NCI-H128 (cell line): ENCODE data around the gene CYGB.
"Not testable (repeated sequence)": the region's sequence is repeated elsewhere in the genome, so short reads cannot be mapped to it uniquely, and the experiment has no call there.

Experiments
- DNase-seq: peaks from one replicate; lab custom pipeline; 2025; ENCODE audit not compliant: unreplicated experiment; lab: John Stamatoyannopoulos, UW

Gene CYGB

DNA sequence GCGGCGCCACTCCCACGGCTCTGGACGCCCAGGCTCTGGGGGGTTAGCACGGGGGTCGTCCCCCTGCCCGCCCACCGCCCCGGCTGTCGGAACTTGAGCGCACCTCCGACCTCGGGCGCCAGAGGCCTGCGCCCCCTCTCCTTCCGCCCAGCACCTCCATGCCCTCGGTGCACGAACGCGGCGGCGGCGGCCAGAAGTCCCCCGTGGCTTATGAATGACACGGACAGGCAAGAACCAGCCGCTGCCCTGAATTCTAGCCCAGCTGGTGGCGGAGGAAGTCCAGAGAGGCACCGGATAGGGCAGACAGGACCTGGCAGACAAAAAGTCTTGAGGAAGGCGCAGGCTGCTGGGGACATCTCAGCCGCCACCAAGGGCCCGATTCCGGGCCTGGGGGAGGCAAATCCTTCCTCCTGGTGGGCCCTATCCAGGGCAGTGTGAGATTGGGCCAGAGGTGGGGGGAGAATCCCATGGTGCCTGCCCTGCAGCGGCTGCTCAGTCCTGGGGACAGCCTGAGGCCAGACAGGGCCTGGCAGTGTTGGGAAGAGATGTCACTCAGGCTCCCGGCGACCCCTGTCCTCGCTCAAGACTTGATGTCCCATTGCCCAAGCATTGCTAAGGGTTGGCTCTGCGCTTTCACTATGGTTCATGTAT, 897 bp upstream of the CYGB start:
- DNase-seq, result no peak

GRCh38 chr17:76537288-76537577, 276 bp downstream of the CYGB start:
- DNase-seq, result no peak

- DNase-seq, result no peak
Observed at GRCh38 chr17:76536511-76537287, 810 bp downstream of the CYGB start.

- no peak for DNase-seq
Observed at GRCh38 chr17:76535788-76536510, 1.6 kb downstream of the CYGB start.

DNA sequence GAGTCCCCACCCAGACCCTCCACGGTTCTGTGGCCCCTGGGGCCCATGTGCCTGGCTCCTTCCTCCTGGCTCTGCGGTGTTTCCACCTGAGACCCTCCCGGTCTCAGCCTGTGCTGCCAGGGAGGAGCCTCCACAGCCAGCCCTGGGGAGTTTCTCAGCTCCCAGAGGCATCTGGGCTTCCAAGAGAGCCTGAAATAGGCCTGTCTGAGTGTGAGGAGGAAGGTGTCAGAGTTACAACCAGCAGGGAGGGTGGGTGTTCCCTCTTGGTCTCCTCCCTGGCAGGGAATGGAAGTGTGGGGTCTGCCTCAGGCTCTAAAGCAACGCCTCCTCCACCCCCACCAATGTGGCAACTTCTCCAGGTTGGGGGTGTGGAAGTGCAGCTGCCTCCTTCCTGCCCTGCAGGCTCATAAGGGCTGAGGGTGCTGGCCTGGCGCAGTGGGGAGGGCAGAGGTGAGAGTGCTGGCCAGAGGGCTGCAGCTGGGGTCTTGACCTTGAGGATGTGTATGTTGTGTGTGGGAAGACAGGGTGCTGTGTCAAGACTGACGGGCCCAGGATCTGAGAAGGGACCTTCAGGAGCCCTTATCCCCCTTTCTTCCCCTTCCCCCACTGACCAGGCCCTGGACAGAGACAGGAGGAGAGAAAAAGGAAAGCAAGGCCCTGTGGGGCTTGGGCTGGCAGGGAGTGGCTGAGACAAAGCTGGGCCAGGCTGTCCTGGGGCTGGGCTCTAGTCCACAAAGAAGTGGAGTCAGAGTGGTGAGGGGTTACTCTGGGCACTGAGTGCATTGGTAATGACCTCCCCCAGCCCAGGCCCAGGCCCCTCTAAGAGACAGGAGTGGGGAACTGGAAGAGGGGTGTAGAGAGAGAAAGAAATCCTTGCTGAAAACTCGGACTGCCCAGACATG, 2.4 kb downstream of the CYGB start:
- DNase-seq, result no peak

GRCh38 chr17:76533640-76534359, 3.7 kb downstream of the CYGB start:
- not testable (repeated sequence) for DNase-seq

DNA sequence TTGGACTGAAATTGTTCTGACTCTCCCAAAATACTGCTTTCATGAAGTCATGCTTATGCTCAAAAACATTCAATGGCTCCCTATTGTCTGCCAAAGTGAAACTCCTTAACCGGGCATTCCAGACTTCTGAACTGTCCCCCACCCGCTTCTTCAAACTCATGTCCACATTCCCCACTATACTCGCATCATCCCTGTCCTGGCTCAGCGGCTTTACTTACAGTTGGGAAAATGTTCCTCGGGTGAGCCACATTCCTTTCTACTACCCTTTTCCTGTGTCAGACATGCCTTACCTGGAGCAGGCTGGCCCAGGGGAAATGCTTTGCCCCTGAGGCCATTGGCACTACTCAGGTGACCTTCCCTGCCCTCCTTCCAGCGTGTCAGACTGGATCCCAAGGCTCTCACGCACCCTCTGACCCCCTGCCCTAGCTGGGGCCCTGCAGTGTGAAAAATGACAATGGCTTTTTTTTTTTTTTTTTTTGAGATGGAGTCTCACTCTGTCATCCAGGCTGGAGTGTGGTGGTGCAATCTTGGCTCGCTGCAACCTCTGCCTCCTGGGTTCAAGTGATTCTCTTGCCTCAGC, 5.3 kb downstream of the CYGB start:
- DNase-seq, result no peak

DNA sequence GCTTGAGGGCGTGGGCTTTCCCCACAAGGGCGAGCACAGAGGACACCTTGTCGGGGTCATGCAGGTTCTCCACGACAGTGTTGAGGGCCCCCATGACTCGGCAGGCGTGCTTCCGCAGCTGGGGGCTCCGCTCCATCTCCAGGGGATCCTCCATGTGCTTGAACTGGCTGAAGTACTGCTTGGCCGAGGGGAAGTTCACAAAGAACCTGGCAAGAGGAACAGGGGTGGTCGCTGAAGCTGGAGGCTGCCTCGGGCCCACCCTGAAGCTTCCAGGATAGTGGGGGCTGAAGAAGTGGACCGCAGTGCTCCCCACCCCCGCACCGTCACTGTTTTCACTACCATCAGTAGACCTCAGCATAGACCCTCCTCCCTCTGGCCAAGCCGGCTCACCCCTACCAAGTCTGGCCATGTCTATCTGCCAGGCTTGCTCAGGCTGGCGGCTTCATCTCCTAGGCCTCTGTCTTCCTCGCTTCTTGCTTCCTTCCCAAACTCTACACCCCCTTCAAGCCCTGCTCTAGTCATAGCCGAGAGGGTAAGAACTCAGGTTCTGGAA, 5.9 kb downstream of the CYGB start:
- DNase-seq, result no peak

DNA sequence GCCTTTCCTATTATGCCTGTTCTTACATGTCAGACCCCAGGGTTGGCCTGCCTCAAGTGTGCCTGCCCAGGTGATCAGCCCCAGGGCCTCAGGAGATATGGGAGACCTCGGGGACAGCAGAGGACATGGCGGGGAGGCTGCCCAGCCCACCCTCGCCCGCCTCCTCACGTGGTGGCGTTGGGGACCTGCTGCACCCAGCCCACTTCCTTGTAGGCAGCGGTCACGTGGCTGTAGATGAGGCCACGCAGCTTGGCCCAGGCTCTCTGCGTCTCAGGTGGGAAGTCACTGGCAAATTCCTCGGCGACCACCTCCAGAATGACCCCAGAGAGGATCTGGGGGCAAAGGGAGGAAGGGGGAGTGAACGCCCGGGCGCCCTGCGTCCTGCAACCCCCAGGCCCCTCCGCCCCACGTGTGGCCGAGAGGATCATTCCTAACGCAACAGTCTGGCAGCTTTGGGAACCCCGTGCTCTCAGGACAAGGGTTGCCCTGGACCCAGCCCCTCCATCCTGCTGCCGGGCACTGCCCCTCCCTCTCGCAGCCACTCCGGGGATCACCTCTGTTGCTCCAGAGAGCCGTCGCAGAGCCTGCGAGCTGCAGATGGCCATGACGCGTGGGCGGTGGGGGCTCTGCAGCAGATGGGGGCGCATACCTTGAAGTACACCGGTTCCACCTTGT, 6.6 kb downstream of the CYGB start:
- no peak for DNase-seq

DNA sequence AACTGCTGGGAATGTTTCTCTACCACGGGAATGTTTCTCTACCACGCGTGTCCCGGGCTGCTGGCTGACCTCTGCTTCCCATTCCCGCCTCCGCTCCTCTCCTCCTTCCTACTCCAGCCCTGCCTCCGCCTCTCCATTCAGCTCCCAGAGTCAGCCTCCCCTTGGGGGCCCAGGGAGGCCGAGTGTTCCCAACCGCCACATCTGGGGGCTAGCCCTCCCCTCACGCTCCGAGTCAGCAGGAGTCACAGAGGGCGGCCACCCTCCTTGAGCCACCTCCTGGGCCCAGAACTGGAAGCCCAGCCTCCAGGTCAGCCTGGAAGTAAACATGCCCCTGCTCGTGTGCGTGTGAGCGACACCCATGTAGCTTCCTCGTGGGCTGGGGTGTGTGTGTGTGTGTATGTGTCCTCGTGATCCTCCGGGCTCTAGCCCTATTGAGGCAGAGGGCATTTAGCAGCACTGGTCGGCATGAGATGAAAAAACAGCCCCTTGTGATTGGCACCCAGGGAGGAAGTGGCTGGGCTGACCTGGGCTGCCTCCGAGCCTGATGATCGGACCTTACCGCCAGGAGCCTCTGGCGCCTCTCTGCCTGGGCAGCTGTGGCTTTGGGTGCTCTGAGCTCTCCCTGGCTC, 7.3 kb downstream of the CYGB start:
- DNase-seq, result no peak

- DNase-seq, result no peak
Observed at GRCh38 chr17:76529224-76530094, 8.1 kb downstream of the CYGB start.

GRCh38 chr17:76528528-76529223, 8.8 kb downstream of the CYGB start:
- no peak for DNase-seq

DNA sequence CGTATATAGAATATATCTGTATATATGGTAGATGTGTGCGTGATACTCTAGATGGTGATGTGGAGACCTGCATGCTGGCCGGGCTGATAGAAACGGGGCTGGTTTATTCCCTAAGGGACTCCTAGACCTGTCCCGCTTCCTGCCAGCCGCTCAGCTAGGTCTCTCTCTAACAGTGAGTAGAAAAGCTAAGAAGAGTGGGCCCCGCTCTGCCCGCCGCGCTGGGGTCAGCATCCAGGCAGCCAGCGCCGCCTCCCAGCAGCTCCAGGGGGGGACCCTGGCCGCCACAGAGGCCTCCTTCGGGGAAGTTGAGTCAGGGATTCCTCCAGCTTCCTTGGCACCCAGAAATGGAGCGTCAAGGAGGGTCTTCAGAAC, 9.4 kb downstream of the CYGB start:
- no peak for DNase-seq

- no peak for DNase-seq
Observed at GRCh38 chr17:76527430-76528111, 9.9 kb downstream of the CYGB start.

- not testable (repeated sequence) for DNase-seq
Observed at GRCh38 chr17:76527016-76527415, 10.5 kb downstream of the CYGB start.

GRCh38 chr17:76525513-76525833, 12.0 kb downstream of the CYGB start:
- DNase-seq, result not testable (repeated sequence)
